Activated CD4-positive, alpha-beta T cell treated with anti-CD3 and anti-CD28 coated beads, Interleukin-2, amount 50 U/mL, for 48 hours (primary cell): ENCODE measurements around the gene PTP4A1.
"Not testable (repeated sequence)": the region's sequence is repeated elsewhere in the genome, so short reads cannot be mapped to it uniquely, and the experiment has no call there.

Experiments used
- DNase-seq, 2 experiments: peaks; one replicate each; pipeline ENCODE4 v3.0.0-alpha.2; 2020

The PTP4A1 gene

DNA sequence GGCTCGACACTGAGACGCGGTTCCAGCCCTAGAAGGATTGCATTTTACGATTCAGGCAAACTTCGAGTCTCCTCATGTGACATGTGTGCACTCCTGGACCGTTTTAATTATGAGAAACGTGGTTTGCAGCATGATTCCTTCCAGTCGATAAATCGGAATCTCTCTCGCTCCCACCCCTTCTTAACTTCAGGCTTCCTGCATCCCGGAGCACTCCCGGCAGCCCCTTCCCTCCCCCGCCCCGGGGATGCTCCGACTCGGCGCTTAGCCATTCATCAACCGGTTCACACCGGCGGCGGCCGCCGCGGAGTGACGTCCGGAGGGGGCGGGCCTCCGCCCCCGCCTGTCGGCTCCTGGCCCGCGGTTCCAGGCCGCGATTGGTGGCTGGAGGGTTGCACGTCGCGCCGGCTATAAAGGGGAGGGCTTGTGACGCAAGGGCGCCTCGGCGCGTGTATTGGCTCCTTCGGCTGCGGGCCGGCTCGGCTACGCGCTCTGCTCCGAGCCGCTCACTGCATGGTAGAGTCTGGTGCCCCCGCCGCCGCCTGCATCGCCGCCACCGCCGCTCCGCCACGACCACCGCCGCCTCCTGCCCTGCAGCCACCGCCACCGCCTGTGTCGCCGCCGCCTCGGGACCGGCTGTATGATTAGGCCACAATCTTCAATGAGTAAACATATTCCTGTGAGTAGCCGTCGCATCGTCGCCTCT is at the start of gene PTP4A1, which contains the start of gene LOC128125822:
Gene PTP4A1 (plus strand): TSS at position 437 of the 703 bp plus-strand sequence. CDS start 4,401 bp downstream, outside the sequence.
Gene LOC128125822 (plus strand): TSS at position 437 of the 703 bp plus-strand sequence.
- DNase-seq: peak; percentile 94 to 96

DNA sequence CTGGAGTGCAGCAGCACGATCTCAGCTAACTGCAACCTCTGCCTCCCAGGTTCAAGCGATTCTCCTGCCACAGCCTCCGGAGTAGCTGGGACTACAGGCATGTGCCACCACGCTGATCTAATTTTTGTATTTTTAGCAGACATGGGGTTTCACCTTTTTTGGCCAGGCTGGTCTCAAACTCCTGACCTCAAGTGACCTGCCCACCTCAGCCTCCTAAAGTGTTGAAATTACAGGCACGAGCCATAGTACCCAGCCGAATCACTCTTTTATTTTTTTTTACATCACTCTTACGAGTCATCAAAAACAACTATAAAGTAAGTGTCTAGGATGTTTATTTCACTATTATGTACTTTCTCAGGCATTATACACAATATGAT is 49.4 kb upstream of the PTP4A1 start:
- DNase-seq: not testable (repeated sequence)

DNA sequence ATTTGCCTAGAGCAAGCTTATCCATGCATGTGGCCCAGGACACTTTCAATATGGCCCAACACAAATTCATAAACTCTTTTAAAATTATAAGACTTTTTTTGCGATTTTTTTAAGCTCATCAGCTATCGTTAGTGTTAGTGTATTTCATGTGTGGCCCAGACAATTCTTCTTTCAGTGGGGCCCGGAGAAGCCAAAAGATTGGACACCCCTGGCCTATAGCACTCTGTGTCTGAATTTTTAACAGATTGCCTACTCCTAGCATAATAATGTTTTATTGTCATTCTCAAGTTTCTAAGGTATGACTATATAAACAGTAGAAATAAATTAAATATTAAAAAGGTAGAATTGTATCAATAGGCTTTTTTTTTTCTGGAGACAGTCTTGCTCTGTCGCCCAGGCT is 48.6 kb upstream of the PTP4A1 start:
- DNase-seq: no peak

DNA sequence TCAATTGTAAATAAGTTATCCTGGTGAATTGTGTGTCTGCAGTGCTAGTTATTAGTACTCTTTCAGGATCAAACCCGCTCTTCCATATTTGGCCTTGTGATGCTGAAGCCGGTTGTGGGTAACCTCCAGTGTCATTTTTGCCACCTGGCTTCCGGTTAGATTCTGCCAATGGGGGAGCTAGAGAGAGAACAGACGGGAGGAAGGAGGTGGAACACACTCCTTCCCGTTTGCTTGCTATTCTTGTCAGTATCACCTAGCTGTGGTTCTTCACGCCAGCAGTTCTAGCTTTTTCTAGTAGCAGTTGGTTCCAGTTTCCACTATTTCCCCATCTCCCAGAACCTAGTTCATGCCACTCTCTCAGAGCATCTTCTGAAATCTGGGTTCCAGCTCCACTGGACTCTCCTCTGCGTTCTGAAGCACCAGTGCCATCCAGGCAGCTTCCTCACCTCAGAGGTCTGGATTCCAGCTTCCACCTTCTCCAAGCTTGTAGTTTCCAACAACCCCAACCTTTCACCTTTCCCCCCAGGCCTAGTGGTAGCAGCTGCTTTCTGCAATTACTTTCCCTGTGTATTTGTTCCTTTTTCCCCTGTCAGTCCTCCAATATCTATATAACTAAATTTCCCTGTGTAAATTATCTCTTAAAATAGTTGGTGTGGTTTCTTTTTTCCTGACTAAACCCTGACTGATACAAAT is 46.9 kb upstream of the PTP4A1 start:
- DNase-seq: no peak

DNA sequence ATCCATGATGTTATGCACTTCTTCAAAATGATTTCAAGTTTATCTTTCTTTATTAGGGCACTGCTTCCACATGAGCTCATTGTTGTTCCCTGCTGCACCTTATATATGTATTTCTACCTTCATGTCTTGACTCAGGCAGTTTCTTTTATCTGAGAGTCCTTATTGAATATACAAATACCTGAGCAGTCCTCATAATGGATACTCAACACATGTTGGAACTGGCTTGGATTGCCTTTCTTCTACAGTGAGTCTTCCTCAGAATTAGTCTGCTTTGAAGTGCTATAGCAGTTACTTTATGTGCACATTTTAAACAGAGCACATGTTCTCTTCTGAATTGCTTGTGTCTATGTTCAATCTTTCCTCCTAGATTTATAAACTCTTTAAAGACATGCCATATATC is 45.3 kb upstream of the PTP4A1 start:
- DNase-seq: no peak

DNA sequence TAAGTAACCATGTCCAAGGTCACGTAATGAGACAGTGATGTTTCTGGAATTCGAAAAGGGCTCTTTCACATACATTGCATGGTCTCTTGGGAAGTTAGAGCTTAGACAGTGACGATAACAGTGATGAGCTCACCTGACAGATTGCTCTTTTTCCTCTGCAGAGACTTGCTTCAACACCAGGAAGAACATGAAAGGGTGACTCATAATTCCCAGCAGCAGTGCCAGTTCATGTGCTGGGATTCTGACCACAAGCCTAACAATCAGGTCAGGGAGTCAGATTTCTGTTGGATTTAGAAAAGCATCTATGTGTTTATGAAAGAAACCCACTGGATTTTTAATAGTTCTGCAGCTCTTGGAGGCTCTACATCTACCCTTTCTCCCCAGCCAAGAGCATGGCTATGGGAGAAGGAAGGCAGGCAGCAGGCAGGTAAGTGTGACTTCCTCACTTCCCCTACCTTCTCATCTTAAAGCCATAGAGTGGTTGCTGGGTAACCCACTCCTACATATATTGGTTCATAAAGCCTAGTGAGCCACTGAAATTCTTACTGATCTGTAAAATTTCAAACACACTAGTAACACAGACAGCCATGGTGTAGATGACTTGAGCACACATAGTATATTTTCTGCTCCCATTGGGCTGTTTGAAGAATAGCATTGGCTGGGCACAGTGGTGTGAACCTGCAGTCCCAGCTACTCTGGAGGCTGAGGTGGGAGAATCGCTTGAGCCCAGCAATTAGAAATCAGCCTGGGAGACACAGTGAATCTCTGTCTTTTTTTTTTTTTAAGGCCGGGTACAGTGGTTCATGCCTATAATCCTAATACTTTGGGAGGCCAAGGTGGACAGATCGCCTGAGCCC is 44.4 kb upstream of the PTP4A1 start:
- no peak for DNase-seq

DNA sequence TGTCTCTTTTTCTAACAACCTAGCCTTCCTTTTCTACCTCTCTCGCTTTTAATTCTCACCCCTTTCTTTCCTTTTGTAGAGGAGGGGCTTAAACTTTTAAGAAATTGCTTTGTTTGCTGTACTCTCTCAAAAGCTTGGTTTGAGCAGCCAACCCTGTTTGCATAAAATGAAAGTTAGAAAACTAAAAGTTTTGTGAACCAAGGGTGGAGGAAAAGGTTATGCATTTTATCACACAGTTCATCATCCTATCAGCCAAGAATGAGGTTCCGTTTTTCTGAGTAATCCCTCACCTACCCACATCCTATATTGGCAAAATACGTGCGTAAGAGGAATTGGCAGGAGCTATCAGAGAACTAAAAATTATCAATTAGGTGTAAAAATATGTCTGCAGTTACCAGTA is 42.8 kb upstream of the PTP4A1 start:
- DNase-seq: no peak

DNA sequence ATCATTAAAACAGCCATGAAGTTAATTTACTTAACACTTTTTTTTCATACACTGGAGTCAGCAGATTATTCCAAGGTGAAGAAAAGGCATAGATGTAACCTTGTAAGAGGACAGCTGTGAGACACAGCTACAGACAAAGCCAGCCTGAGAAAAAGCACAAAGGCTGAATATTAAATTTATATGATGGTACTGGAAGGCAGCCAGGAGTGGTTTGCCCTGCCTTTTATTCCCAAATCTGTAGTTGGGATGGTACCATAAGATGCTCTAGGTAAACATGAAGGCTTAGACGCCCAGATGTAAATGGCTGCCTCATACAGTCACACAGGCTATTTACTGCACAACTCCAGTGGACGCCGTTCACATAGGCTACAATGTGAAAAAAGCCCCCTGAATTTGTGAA is 42.1 kb upstream of the PTP4A1 start:
- DNase-seq: no peak

DNA sequence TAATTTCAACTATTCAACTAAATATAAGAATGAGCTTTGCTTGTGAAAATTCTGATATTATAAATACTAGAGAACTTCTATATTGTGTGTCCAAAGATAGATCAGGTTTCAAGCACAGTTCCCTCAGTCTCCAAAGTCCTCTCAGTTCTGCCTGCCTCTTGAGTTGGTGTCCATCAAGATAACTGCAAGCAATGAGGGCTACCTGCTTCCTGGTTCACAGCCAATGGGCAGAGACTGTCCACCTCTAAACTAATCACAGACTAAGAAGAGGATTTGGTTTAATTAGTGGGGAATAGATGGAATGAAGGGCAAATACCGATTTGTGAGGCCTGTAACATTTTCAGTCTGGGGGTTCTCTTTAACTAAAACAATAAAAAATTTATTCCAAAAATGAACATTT is 41.3 kb upstream of the PTP4A1 start:
- no peak for DNase-seq

DNA sequence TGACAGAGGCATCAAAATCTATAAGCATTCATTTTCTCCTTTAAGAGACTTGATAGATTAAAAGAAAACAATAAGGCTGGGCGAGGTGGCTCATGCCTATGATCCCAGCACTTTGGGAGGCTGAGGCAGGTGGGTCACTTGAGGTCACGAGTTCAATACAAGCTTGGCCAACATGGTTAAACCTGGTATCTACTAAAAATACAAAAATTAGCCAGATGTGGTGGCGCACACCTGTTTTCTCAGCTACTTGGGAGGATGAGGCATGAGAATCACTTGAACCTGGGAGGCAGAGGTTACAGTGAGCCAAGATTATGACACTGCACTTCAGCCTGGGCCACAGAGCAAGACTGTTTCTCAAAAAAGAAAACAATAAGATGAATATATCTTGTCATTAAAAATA is 39.3 kb upstream of the PTP4A1 start:
- DNase-seq: no peak

DNA sequence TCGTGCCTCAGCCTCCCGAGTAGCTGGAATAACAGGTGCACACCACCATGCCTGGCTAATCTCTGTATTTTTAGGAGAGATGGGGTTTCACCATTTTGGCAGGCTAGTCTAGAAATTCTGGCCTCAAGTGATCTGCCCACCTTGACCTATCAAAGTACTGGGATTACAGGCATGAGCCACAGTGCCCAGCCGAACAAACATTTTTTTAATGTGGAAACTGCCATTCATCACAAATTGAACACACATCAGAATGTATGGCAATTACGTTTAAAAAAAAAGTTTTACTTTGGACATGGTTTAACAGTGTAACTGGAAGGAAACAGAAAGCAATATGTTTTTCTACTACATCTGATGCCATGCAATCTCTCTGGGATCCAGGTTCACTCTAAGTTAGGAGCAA is 38.3 kb upstream of the PTP4A1 start:
- no peak for DNase-seq

DNA sequence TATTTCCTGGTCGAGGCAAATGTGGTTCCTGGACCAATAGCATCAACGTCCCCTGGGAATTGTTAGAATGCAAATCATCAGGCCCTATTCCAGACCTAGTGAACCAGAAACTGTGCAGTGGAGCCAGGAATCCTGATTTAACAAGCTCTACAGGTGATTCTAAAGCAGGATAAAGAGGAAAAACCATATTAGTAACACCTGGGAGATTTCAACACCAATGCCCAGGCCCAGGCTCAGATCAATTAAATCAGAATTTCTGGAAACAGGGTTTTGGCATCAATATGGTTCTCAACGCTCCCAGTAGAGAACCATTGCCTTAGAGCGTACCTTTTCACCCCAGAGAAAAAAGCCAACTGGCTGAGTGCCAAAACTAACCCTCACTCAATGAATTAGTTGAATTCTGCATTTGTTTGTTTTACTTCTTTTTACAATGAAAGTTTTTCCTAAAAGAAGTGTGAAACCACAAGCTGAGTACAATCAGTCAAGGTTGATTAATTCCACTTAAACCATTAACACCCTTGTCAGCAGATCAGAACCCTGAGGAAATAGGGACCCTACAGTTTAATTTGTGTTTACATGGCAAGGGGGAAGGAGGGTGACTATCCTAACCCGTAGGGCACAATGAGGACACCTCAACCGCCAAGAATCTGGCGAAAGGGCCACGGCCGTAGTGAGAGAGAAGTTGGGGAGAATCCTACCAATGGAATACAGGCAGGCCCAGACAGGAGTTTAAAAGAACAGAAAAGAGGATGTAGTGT is 34.9 kb upstream of the PTP4A1 start:
- DNase-seq: no peak

DNA sequence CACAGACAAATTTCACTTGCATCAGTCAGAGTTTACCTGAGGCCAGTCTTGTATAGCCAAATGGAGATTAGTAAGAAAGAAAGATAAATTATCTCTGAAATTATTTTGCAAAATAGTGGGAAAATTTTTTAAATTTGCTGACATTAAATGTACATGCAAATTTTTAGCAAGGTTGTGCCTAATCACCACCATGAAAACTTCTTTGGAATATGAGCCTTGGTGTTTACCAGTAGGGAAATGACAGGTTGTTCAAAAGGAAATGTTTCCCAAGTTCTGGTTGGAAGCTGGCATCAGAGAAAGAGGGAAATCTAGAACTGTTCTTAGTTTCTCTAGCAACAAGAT is 34.4 kb upstream of the PTP4A1 start:
- DNase-seq: no peak

DNA sequence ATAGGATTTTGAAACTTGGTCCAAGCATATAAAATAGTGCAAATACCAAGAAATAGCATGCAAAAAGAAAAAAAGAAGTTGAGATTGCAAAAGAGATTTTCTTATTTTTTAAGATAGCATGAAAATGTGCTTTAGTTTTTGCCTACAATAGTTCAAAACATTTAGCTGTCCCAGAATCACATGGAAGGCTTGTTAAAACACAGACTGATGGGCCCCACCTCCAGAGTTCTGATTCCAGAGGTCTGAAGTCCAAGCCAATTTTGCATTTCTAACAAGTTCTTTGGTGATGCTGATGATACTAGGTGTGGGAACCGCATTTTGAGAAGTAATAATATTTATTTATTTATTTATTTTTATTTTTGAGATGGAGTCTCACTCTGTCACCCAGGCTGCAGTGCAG is 33.7 kb upstream of the PTP4A1 start:
- no peak for DNase-seq

DNA sequence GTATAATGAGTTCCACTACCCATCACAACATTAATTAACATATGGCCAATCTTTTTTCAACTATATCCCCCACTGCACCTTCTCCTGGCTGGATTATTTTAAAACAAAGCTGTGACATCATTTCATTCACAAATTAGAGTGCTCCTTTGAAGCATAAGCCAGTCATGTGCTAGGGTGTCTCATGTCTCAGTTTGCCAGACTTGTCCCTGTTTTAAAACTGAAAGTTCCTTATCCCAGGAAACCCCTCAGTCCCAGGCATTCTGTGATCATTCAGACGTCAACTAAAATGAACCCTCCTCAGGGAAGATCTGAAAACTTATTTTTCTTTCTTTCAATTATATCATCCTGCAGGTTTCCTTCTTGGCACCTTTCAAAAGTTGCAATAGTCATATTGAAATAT is 29.3 kb upstream of the PTP4A1 start:
- no peak for DNase-seq

DNA sequence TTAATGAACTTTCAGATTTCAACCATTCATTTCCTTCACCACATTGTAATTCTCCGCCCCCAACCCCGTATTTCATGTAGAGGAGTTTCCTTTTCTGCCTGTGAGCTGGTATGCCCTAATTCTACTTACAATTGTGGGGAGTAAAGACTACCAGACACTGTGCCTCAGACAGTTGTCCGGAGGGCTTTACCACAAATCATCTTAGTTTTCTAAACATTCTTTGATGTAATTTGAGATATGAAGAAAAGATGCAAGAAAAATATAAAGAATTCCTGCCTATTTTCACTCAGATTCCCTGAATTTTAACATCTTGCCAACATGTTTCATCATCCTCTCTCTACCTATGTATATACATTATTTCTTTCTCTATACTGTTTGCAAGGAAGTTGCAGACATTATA is 28.3 kb upstream of the PTP4A1 start:
- DNase-seq: no peak

DNA sequence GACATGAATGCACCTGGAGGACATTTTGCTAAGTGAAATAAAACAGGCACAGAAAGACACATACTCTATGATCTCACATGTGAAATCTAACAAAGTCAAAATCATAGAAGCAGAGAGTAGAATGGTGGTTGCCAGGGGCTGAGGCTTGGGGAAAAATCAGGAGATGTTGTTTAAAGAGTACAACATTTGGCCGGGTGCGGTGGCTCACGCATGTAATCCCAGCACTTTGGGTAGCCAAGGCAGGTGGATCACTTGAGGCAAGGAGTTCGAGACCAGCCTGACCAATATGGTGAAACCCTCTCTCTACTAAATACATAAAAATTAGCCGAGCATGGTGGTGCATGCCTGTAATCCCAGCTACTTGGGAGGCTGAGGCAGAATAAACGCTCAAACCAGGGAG is 26.0 kb upstream of the PTP4A1 start:
- no peak for DNase-seq

DNA sequence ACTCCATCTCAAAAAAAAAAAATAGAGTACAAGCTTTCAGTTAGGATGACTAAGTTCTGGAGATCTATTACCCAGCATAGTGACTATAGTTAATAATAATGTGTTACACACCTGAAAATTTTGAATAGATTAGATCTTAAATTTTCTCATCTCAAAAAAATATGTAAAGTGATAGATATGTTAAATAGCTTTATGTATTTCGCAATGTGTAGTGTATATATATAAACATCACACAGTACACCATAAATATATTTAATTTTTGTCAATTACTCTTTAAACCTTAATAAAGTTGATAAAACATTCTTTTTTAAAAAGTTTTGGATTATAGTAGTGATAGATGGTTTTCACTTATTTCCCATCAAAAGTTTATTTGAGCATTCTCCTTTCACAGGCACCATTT is 25.6 kb upstream of the PTP4A1 start:
- DNase-seq: no peak

DNA sequence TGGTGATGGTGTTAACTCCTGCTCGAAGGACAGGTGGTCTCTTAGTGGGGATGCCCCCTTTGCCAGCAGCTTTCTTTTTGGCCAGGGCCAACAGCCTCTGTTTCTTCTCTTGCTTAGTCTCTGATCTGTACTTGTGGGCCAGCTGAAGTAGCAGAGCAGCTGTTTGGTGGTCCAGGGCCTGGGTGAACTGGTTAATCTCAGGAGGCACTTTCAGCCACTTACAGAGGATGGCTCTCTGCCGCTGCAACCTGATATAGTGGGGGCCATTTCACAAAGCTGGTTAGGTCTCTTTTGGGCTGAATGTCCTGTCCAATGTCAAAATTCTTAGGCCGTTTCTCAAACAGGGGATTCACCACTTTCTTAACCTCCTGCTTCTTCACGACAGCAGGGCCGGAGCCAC is 23.2 kb upstream of the PTP4A1 start:
- no peak for DNase-seq

DNA sequence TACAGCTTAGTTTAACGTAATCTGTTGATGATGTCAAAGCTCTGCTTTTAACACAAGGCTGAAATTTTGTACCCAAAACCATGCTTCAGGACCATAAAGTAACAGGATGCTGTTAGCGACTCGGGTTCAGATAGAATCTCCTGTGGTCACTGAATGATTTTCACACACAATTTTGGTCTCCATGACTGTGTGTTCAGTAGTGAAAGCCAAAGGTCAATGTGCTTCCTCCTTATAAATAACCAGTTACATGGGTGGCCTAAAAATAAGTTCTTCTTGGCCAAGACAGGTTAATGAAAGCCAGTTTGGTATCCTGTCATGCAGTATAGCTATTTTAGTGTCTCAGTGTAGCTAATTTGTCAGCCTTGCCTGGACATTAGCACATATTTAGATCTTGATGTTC is 19.1 kb upstream of the PTP4A1 start:
- no peak for DNase-seq

DNA sequence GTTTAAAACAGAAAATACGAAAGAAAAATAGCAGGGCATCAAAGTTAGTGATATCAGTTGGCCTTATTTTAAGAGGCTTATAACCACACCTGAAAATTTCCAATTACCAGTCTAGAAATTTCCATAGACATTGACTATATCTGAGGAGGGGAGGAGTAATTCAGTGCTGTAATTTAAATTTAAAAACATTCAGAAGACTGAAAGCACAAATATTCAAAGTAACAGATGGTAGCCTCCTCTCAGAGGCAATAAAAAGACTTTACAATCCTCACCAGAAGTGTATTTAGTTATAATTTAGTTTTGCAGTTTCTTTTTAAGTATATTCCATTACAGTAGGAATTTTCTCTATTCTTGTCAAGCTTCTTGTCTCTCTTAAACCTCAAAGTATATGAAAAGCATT is 18.4 kb upstream of the PTP4A1 start:
- no peak for DNase-seq

DNA sequence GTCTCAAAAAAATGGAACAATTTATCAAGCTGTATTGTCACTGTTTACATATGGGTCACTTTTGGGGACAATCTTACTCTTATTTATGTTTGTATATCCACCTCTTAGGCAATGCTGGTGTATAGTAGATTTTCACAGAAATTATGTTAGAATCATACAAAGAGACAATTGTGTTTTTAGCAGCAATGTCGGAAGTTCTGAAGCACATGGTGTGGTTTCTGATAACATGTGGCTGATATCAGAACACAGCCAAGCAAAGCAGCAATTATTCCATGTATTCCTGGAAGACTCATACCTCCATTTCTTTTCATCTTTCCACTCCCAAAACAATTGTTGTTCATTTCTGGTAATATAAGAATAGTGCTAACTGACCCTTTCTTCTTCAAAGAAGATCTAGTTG is 17.5 kb upstream of the PTP4A1 start:
- no peak for DNase-seq

DNA sequence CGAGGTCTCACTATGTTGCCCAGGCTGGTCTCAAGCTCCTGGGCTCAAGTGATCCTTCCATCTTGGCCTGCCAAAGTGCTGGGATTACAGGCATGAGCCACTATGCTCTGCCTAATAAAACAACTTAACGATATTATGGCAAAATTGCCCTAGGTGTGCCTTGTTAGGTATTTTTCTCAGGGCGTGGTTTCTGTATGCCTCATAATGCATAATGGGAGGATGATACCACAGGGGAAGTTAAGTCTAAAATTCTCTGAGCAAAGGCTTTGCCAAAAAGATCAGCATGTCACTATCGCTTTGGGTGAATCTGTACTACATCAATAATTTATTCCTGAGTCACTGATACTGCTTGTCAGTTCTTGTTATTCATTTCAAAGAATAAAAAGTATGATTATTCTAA is 15.9 kb upstream of the PTP4A1 start:
- DNase-seq: no peak
